Duodenal mucosa (tissue), 2 donors: ENCODE results near the gene C7orf33.

ENCODE experiments used
- H3K27ac ChIP-seq: one replicate; pipeline ENCODE4 v1.7.0; 2013; ENCODE audit warnings: low read depth, low read length
- H3K27me3 ChIP-seq, 2 donors: one replicate each; pipeline ENCODE4 v1.7.0; 2013; ENCODE audit warnings: low read length in 2 of 2, control low read depth in 1 of 2; ENCODE audit not compliant: insufficient read depth in 2 of 2, control insufficient read depth in 1 of 2
- H3K36me3 ChIP-seq, 2 donors: one replicate each; pipeline ENCODE4 v1.7.0; 2013; ENCODE audit warnings: low read length in 2 of 2, control low read depth in 1 of 2; ENCODE audit not compliant: insufficient read depth in 2 of 2, control insufficient read depth in 1 of 2
- H3K4me1 ChIP-seq, 2 donors: one replicate each; pipeline ENCODE4 v1.7.0; 2013; ENCODE audit warnings: low read length in 2 of 2, control low read depth in 1 of 2; ENCODE audit not compliant: insufficient read depth in 2 of 2, control insufficient read depth in 1 of 2
- H3K4me3 ChIP-seq, 2 donors: one replicate each; pipeline ENCODE4 v1.7.0; 2013; ENCODE audit warnings: low read length in 2 of 2, low read depth in 1 of 2
- H3K9ac ChIP-seq, 2 donors: one replicate each; pipeline ENCODE4 v1.7.0; 2013; ENCODE audit warnings: low read length in 2 of 2, low read depth in 1 of 2
- H3K9me3 ChIP-seq, 2 donors: one replicate each; pipeline ENCODE4 v1.7.0; 2013; ENCODE audit warnings: low read length in 2 of 2, control low read depth in 1 of 2; ENCODE audit not compliant: control insufficient read depth in 1 of 2

The C7orf33 gene

GRCh38 chr7:148590471-148590870, at the start of gene C7orf33:
TSS of gene C7orf33 (plus strand) at chr7:148590766. CDS start at chr7:148590926, 160 bp downstream.
- Histone ChIP-seq H3K9ac (no peak within 1 kb of the TSS), H3K4me3 (no peak within 1 kb of the TSS), H3K4me1 (no peaks in the 10 kb centered on the region), H3K9me3 (no peaks in the 10 kb centered on the region), H3K27ac (no peak within 1 kb of the TSS), H3K36me3 (no peaks in the 10 kb centered on the region), H3K27me3 (peaks cover 0 to 3% of the 10 kb centered on the region in 2 donors)

GRCh38 chr7:148541891-148542504, 48.6 kb upstream of the C7orf33 start:
- Histone ChIP-seq H3K4me3 (no peak overlapping the region), H3K9me3 (no peaks in the 10 kb centered on the region), H3K9ac (no peak overlapping the region), H3K27ac (no peak overlapping the region), H3K27me3 (no peaks in the 10 kb centered on the region), H3K36me3 (no peaks in the 10 kb centered on the region), H3K4me1 (no peaks in the 10 kb centered on the region)

GRCh38 chr7:148543302-148543701, 47.3 kb upstream of the C7orf33 start:
- H3K27ac ChIP-seq: no peak overlapping the region
- no peaks in the 10 kb centered on the region for H3K4me1 ChIP-seq
- H3K4me3 ChIP-seq: no peak overlapping the region
- no peak overlapping the region for H3K9ac ChIP-seq
- no peaks in the 10 kb centered on the region for H3K36me3 ChIP-seq
- no peaks in the 10 kb centered on the region for H3K9me3 ChIP-seq
- H3K27me3 ChIP-seq: no peaks in the 10 kb centered on the region

GRCh38 chr7:148545172-148545571, 45.4 kb upstream of the C7orf33 start:
- Histone ChIP-seq H3K4me1 (no peaks in the 10 kb centered on the region), H3K9ac (no peak overlapping the region), H3K9me3 (no peaks in the 10 kb centered on the region), H3K4me3 (no peak overlapping the region), H3K36me3 (no peaks in the 10 kb centered on the region), H3K27me3 (no peaks in the 10 kb centered on the region), H3K27ac (no peak overlapping the region)

- Histone ChIP-seq H3K27ac (no peak overlapping the region), H3K4me1 (no peaks in the 10 kb centered on the region), H3K9me3 (no peaks in the 10 kb centered on the region), H3K4me3 (no peak overlapping the region), H3K27me3 (no peaks in the 10 kb centered on the region), H3K36me3 (no peaks in the 10 kb centered on the region), H3K9ac (no peak overlapping the region)
Observed at GRCh38 chr7:148545932-148546331, 44.6 kb upstream of the C7orf33 start.

- H3K4me1 ChIP-seq: no peaks in the 10 kb centered on the region
- no peaks in the 10 kb centered on the region for H3K36me3 ChIP-seq
- H3K9me3 ChIP-seq: no peaks in the 10 kb centered on the region
- no peak overlapping the region for H3K27ac ChIP-seq
- no peak overlapping the region for H3K9ac ChIP-seq
- no peaks in the 10 kb centered on the region for H3K27me3 ChIP-seq
- no peak overlapping the region for H3K4me3 ChIP-seq
Observed at GRCh38 chr7:148546857-148547256, 43.7 kb upstream of the C7orf33 start.

GRCh38 chr7:148547951-148548350, 42.6 kb upstream of the C7orf33 start:
- Histone ChIP-seq H3K36me3 (no peaks in the 10 kb centered on the region), H3K4me3 (no peak overlapping the region), H3K4me1 (no peaks in the 10 kb centered on the region), H3K27me3 (no peaks in the 10 kb centered on the region), H3K9ac (no peak overlapping the region), H3K9me3 (no peaks in the 10 kb centered on the region), H3K27ac (no peak overlapping the region)

- H3K4me1 ChIP-seq: no peaks in the 10 kb centered on the region
Observed at GRCh38 chr7:148553979-148554378, 36.6 kb upstream of the C7orf33 start.

GRCh38 chr7:148556892-148557291, 33.7 kb upstream of the C7orf33 start:
- peaks cover 0 to 6% of the 10 kb centered on the region in 2 donors for H3K27me3 ChIP-seq
- no peak overlapping the region for H3K27ac ChIP-seq
- H3K36me3 ChIP-seq: no peaks in the 10 kb centered on the region
- H3K4me3 ChIP-seq: no peak overlapping the region
- H3K9ac ChIP-seq: no peak overlapping the region
- no peaks in the 10 kb centered on the region for H3K4me1 ChIP-seq
- H3K9me3 ChIP-seq: no peaks in the 10 kb centered on the region

More at GRCh38 chr7:148553979-148554378, 36.6 kb upstream of the C7orf33 start:
- Histone ChIP-seq H3K36me3 (no peaks in the 10 kb centered on the region), H3K9me3 (no peaks in the 10 kb centered on the region), H3K27ac (no peak overlapping the region), H3K9ac (no peak overlapping the region), H3K4me3 (no peak overlapping the region), H3K27me3 (peaks cover 0 to 6% of the 10 kb centered on the region in 2 donors)

- H3K9me3 ChIP-seq: no peaks in the 10 kb centered on the region
- no peak overlapping the region for H3K4me3 ChIP-seq
- peaks cover 0 to 3% of the 10 kb centered on the region in 2 donors for H3K4me1 ChIP-seq
- no peak overlapping the region for H3K27ac ChIP-seq
- no peak overlapping the region for H3K9ac ChIP-seq
- H3K36me3 ChIP-seq: no peaks in the 10 kb centered on the region
- H3K27me3 ChIP-seq: peaks cover 0 to 6% of the 10 kb centered on the region in 2 donors
Observed at GRCh38 chr7:148558914-148559313, 31.7 kb upstream of the C7orf33 start.
